ENCODE results near the gene PLCH1. TPM values are rescaled to one million over a fixed set of nuclear protein-coding genes. Genes with fewer than 3 reads are reported as not detected.

PLCH1 gene
- total and polyA plus RNA-seq, 2 experiments from 2014 or later, result 8.1 to 25.3 TPM

DNA sequence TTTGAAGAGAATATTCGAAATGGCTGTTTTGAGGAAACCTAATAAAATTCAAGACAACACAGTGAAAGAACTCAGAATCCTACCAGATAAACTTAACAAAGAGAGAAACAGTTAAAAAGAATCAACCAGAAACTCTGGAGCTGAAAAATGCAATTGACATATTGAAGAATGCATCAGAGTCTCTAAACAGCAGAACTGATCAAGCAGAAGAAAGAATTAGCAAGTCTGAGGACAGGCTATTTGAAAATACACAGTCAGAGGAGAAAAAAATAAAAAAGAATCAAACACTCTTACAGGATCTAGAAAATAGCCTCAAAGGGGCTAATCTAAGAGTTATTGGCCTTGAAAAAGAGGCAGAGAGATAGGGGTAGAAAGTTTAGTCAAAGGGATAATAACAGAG is 47.7 kb upstream of the PLCH1 start (continued):
- TF ChIP-seq, protein P1, sequence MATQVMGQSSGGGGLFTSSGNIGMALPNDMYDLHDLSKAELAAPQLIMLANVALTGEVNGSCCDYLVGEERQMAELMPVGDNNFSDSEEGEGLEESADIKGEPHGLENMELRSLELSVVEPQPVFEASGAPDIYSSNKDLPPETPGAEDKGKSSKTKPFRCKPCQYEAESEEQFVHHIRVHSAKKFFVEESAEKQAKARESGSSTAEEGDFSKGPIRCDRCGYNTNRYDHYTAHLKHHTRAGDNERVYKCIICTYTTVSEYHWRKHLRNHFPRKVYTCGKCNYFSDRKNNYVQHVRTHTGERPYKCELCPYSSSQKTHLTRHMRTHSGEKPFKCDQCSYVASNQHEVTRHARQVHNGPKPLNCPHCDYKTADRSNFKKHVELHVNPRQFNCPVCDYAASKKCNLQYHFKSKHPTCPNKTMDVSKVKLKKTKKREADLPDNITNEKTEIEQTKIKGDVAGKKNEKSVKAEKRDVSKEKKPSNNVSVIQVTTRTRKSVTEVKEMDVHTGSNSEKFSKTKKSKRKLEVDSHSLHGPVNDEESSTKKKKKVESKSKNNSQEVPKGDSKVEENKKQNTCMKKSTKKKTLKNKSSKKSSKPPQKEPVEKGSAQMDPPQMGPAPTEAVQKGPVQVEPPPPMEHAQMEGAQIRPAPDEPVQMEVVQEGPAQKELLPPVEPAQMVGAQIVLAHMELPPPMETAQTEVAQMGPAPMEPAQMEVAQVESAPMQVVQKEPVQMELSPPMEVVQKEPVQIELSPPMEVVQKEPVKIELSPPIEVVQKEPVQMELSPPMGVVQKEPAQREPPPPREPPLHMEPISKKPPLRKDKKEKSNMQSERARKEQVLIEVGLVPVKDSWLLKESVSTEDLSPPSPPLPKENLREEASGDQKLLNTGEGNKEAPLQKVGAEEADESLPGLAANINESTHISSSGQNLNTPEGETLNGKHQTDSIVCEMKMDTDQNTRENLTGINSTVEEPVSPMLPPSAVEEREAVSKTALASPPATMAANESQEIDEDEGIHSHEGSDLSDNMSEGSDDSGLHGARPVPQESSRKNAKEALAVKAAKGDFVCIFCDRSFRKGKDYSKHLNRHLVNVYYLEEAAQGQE (IDR thresholded peaks at IDR 0.05; ENCODE audit: unreplicated experiment), result no peak
- TF ChIP-seq STAT1 (IDR thresholded peaks at IDR 0.05; ENCODE audit: unreplicated experiment), result no peak

DNA sequence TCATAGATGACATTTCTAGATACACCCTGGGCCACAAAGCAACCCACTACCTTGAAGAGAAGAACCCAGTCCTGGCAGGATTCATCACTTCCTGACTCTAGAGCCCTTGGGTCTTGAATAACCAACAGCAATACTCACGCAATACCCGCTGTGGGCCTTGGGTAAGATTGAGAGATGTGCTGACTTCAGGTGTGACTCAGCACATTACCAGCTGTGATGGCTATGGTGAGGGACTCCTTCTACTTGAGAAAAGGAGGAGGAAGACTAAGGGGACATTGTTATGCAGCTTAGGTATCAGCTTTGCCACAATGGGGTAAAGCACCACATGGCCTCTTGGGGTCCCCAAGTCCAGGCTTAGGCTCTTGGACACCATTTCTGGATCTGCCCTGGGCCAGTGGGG is 46.3 kb upstream of the PLCH1 start:
- Histone ChIP-seq H3K27me3 (ENCODE audit: insufficient read depth) (no peaks in the 10 kb centered on the region), H3K4me2 (no peak overlapping the region), H3K4me1 (ENCODE audit: insufficient read depth) (peaks cover 11% of the 10 kb centered on the region; the same call in 1 of the 2 replicates), H3K4me3 (no peak overlapping the region), H3F3A (replicated peaks; ENCODE audit: low read depth) (no peaks in the 10 kb centered on the region), H4K20me1 (replicated peaks; ENCODE audit: insufficient read depth) (no peaks in the 10 kb centered on the region), H2AFZ (no peak overlapping the region; the same call in 1 of the 2 replicates), H3K27ac (ENCODE audit: low read depth) (0 out of 2 replicates have a peak overlapping the region, but pooled peaks have one; percentile 53), H3K36me3 (ENCODE audit: insufficient read depth) (no peaks in the 10 kb centered on the region), H3K9me2 (ENCODE audit: insufficient read depth) (peaks cover 11% of the 10 kb centered on the region), H3K79me2 (replicated peaks; ENCODE audit: insufficient read depth) (0 out of 2 replicates have a peak, but pooled peaks cover 3% of the 10 kb centered on the region)
- ATAC-seq (peak; percentile 43; the same call in 2 of the 3 replicates), DNase-seq (ENCODE audit: low spot score) (peak; percentile 8)
- Mint-ChIP-seq H3K4me3 (no peak overlapping the region), H3K27ac (peak overlapping the region; percentile 91), H3K4me1 (peaks cover 14% of the 10 kb centered on the region), H3K9me3 (no peaks in the 10 kb centered on the region), H3K27me3 (ENCODE audit: insufficient read depth, low read depth, poor library complexity) (peaks cover 3% of the 10 kb centered on the region), H3K36me3 (ENCODE audit: low read depth) (peaks cover 27% of the 10 kb centered on the region)
- TF ChIP-seq EZH2phosphoT487 (IDR thresholded peaks at IDR 0.05; ENCODE audit: unreplicated experiment) (no peak), POLR2AphosphoS5 (IDR thresholded peaks at IDR 0.05; ENCODE audit: low read depth) (no peak), JUNB (IDR thresholded peaks at IDR 0.05; ENCODE audit: unreplicated experiment) (no peak), STAT1 (IDR thresholded peaks at IDR 0.05; ENCODE audit: unreplicated experiment) (no peak), ZNF114 (CRISPR knock-in tag; IDR thresholded peaks at IDR 0.05) (no peak), EZH2 (IDR thresholded peaks at IDR 0.05; ENCODE audit: low read depth, unreplicated experiment) (no peak)
- TF ChIP-seq, protein P2, sequence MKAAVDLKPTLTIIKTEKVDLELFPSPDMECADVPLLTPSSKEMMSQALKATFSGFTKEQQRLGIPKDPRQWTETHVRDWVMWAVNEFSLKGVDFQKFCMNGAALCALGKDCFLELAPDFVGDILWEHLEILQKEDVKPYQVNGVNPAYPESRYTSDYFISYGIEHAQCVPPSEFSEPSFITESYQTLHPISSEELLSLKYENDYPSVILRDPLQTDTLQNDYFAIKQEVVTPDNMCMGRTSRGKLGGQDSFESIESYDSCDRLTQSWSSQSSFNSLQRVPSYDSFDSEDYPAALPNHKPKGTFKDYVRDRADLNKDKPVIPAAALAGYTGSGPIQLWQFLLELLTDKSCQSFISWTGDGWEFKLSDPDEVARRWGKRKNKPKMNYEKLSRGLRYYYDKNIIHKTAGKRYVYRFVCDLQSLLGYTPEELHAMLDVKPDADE (IDR thresholded peaks at IDR 0.05), result no peak
- TF ChIP-seq, protein P3, sequence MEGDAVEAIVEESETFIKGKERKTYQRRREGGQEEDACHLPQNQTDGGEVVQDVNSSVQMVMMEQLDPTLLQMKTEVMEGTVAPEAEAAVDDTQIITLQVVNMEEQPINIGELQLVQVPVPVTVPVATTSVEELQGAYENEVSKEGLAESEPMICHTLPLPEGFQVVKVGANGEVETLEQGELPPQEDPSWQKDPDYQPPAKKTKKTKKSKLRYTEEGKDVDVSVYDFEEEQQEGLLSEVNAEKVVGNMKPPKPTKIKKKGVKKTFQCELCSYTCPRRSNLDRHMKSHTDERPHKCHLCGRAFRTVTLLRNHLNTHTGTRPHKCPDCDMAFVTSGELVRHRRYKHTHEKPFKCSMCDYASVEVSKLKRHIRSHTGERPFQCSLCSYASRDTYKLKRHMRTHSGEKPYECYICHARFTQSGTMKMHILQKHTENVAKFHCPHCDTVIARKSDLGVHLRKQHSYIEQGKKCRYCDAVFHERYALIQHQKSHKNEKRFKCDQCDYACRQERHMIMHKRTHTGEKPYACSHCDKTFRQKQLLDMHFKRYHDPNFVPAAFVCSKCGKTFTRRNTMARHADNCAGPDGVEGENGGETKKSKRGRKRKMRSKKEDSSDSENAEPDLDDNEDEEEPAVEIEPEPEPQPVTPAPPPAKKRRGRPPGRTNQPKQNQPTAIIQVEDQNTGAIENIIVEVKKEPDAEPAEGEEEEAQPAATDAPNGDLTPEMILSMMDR (conservative IDR thresholded peaks at IDR 0.05; ENCODE audit: low read depth in 2 of 2), result no peak
- TF ChIP-seq, protein P4, sequence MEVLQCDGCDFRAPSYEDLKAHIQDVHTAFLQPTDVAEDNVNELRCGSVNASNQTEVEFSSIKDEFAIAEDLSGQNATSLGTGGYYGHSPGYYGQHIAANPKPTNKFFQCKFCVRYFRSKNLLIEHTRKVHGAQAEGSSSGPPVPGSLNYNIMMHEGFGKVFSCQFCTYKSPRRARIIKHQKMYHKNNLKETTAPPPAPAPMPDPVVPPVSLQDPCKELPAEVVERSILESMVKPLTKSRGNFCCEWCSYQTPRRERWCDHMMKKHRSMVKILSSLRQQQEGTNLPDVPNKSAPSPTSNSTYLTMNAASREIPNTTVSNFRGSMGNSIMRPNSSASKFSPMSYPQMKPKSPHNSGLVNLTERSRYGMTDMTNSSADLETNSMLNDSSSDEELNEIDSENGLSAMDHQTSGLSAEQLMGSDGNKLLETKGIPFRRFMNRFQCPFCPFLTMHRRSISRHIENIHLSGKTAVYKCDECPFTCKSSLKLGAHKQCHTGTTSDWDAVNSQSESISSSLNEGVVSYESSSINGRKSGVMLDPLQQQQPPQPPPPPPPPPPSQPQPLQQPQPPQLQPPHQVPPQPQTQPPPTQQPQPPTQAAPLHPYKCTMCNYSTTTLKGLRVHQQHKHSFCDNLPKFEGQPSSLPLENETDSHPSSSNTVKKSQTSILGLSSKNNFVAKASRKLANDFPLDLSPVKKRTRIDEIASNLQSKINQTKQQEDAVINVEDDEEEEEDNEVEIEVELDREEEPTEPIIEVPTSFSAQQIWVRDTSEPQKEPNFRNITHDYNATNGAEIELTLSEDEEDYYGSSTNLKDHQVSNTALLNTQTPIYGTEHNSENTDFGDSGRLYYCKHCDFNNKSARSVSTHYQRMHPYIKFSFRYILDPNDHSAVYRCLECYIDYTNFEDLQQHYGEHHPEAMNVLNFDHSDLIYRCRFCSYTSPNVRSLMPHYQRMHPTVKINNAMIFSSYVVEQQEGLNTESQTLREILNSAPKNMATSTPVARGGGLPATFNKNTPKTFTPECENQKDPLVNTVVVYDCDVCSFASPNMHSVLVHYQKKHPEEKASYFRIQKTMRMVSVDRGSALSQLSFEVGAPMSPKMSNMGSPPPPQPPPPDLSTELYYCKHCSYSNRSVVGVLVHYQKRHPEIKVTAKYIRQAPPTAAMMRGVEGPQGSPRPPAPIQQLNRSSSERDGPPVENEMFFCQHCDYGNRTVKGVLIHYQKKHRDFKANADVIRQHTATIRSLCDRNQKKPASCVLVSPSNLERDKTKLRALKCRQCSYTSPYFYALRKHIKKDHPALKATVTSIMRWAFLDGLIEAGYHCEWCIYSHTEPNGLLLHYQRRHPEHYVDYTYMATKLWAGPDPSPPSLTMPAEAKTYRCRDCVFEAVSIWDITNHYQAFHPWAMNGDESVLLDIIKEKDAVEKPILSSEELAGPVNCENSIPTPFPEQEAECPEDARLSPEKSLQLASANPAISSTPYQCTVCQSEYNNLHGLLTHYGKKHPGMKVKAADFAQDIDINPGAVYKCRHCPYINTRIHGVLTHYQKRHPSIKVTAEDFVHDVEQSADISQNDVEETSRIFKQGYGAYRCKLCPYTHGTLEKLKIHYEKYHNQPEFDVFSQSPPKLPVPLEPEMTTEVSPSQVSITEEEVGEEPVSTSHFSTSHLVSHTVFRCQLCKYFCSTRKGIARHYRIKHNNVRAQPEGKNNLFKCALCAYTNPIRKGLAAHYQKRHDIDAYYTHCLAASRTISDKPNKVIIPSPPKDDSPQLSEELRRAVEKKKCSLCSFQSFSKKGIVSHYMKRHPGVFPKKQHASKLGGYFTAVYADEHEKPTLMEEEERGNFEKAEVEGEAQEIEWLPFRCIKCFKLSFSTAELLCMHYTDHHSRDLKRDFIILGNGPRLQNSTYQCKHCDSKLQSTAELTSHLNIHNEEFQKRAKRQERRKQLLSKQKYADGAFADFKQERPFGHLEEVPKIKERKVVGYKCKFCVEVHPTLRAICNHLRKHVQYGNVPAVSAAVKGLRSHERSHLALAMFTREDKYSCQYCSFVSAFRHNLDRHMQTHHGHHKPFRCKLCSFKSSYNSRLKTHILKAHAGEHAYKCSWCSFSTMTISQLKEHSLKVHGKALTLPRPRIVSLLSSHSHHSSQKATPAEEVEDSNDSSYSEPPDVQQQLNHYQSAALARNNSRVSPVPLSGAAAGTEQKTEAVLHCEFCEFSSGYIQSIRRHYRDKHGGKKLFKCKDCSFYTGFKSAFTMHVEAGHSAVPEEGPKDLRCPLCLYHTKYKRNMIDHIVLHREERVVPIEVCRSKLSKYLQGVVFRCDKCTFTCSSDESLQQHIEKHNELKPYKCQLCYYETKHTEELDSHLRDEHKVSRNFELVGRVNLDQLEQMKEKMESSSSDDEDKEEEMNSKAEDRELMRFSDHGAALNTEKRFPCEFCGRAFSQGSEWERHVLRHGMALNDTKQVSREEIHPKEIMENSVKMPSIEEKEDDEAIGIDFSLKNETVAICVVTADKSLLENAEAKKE (CRISPR knock-in tag; IDR thresholded peaks at IDR 0.05), result no peak
